Lung (tissue), 12 donors: ENCODE measurements around the gene PLK4. TPM values are rescaled to one million over a fixed set of nuclear protein-coding genes. Genes with fewer than 3 reads are reported as not detected.

Experiments used
- ATAC-seq: fragments of 200-7000 bp; cut with Tn5 transposase; one replicate; pipeline ENCODE4 v1.9.1; 2020; ENCODE audit warnings: moderate number of reproducible peaks; ENCODE audit not compliant: insufficient read depth, low FRiP score
- DNase-seq, 3 donors: peaks; one replicate each; pipeline ENCODE4 v3.0.0-alpha.2; 2013 to 2017
- H3K27ac ChIP-seq, 2 donors: one replicate each; pipeline ENCODE4 v1.5.1; 2013; ENCODE audit warnings: mild to moderate bottlenecking in 2 of 2, moderate library complexity in 2 of 2, control low read depth in 1 of 2, inconsistent platforms in 1 of 2, low read depth in 1 of 2, low read length in 1 of 2
- H3K27me3 ChIP-seq, 3 donors: one replicate each; pipeline ENCODE4 v1.5.1; 2013; ENCODE audit warnings: low read length in 2 of 3; ENCODE audit not compliant: control insufficient read depth in 3 of 3, insufficient read depth in 3 of 3
- H3K36me3 ChIP-seq, 4 donors: one replicate each; pipeline ENCODE4 v1.5.1; 2013; ENCODE audit warnings: low read length in 4 of 4, mild to moderate bottlenecking in 1 of 4, moderate library complexity in 1 of 4; ENCODE audit not compliant: control insufficient read depth in 4 of 4, insufficient read depth in 4 of 4
- H3K4me1 ChIP-seq, 5 donors: one replicate each; pipeline ENCODE4 v1.5.1; 2013; ENCODE audit warnings: low read length in 5 of 5, mild to moderate bottlenecking in 2 of 5, moderate library complexity in 1 of 5; ENCODE audit not compliant: control insufficient read depth in 5 of 5, insufficient read depth in 5 of 5
- H3K4me3 ChIP-seq: one replicate; pipeline ENCODE4 v1.5.1; 2013; ENCODE audit warnings: mild to moderate bottlenecking, control low read depth, moderate library complexity
- H3K9ac ChIP-seq, 2 donors: one replicate each; pipeline ENCODE4 v1.5.1; 2013; ENCODE audit warnings: low read length in 2 of 2, control low read depth in 1 of 2; ENCODE audit not compliant: insufficient read depth in 1 of 2
- H3K9me3 ChIP-seq, 4 donors: one replicate each; pipeline ENCODE4 v1.5.1; 2013; ENCODE audit warnings: low read length in 3 of 4, mild to moderate bottlenecking in 1 of 4, moderate library complexity in 1 of 4; ENCODE audit not compliant: control insufficient read depth in 4 of 4, insufficient read depth in 3 of 4
- CTCF ChIP-seq: IDR thresholded peaks from 2 replicates; pipeline ENCODE4 v1.5.1; 2012; ENCODE audit warnings: mild to moderate bottlenecking; ENCODE audit errors: control extremely low read depth, extremely low read depth
- WGBS, 2 donors: extraction: QIAGEN DNeasy Blood & Tissue Kit; methylation state at CpG; one replicate each; pipeline ENCODE4 v1.1.7; 2013; 5-methylcytosine and 5-hydroxymethylcytosine counted together
- polyA plus RNA-seq, 2 donors: library from polyadenylated mRNA; stranded (reverse); fragments of 200-250 nt; gene quantifications; one replicate each; pipeline ENCODE4 v1.2.1, GENCODE V29; 2013
- total RNA-seq, 2 donors: library from RNA; depleted of rRNA in 1 of 2; stranded (reverse); fragments of >200 nt in 1 of 2; gene quantifications; one replicate each; pipeline ENCODE4 v1.2.1, GENCODE V29; 2014 to 2021
- donor health status: control.
- donor health status: control.
- donor health status: Bipolar disorder and iron deficiency.
- donor health status: healthy.
- donor health status: DM: yes; HTN: yes; CAD: no.

PLK4 gene
- total and polyA plus RNA-seq, 4 donors, result 1.2 to 13.3 (median 1.9) TPM

GRCh38 chr4:127844601-127845116, 36.0 kb upstream of the PLK4 start:
- WGBS, 2 donors, result 89 to 91% methylated on average over 5 of the region's 5 CpGs
- DNase-seq (no peak), ATAC-seq (no peak)
- H3K27me3 ChIP-seq, result no peaks in the 10 kb centered on the region
- H3K4me3 ChIP-seq, result no peak overlapping the region
- H3K9ac ChIP-seq, result no peak overlapping the region
- H3K27ac ChIP-seq, result no peak overlapping the region
- no peaks in the 10 kb centered on the region for H3K4me1 ChIP-seq
- peaks cover 0 to 12% (median 7%) of the 10 kb centered on the region in 4 donors for H3K9me3 ChIP-seq
- TF ChIP-seq CTCF, result no peak
- peaks cover 0 to 3% (median 0%) of the 10 kb centered on the region in 4 donors for H3K36me3 ChIP-seq

GRCh38 chr4:127846061-127846460, 34.6 kb upstream of the PLK4 start:
- Histone ChIP-seq H3K36me3 (peaks cover 0 to 3% (median 0%) of the 10 kb centered on the region in 4 donors), H3K27ac (no peak overlapping the region), H3K4me1 (no peaks in the 10 kb centered on the region), H3K9me3 (peaks cover 0 to 19% (median 10%) of the 10 kb centered on the region in 4 donors), H3K27me3 (no peaks in the 10 kb centered on the region), H3K9ac (no peak overlapping the region), H3K4me3 (no peak overlapping the region)
- DNase-seq, result no peak
- ATAC-seq, result no peak
- no peak for TF ChIP-seq CTCF

GRCh38 chr4:127846765-127847164, 33.9 kb upstream of the PLK4 start:
- Histone ChIP-seq H3K4me3 (no peak overlapping the region), H3K27ac (no peak overlapping the region), H3K27me3 (no peaks in the 10 kb centered on the region), H3K9me3 (peaks cover 0 to 19% (median 11%) of the 10 kb centered on the region in 4 donors), H3K9ac (no peak overlapping the region), H3K36me3 (peaks cover 0 to 3% (median 0%) of the 10 kb centered on the region in 4 donors), H3K4me1 (no peaks in the 10 kb centered on the region)
- no peak for TF ChIP-seq CTCF
- DNase-seq (no peak), ATAC-seq (no peak)
- WGBS, 2 donors, result 92 to 100% methylated on average over 1 of the region's 1 CpG

GRCh38 chr4:127849505-127850234, 31.0 kb upstream of the PLK4 start:
- Histone ChIP-seq H3K4me1 (no peaks in the 10 kb centered on the region), H3K36me3 (no peaks in the 10 kb centered on the region), H3K9ac (no peak overlapping the region), H3K4me3 (no peak overlapping the region), H3K27ac (no peak overlapping the region), H3K9me3 (peaks cover 0 to 19% (median 7%) of the 10 kb centered on the region in 4 donors), H3K27me3 (no peaks in the 10 kb centered on the region)
- DNase-seq (no peak), ATAC-seq (no peak)
- WGBS, 2 donors, result 84 to 97% methylated on average over 1 of the region's 1 CpG
- TF ChIP-seq CTCF, result no peak
